ENCODE measurements around the gene WDFY2.
"Not testable (repeated sequence)": the region's sequence is repeated elsewhere in the genome, so short reads cannot be mapped to it uniquely, and the experiment has no call there.

WDFY2 gene

DNA sequence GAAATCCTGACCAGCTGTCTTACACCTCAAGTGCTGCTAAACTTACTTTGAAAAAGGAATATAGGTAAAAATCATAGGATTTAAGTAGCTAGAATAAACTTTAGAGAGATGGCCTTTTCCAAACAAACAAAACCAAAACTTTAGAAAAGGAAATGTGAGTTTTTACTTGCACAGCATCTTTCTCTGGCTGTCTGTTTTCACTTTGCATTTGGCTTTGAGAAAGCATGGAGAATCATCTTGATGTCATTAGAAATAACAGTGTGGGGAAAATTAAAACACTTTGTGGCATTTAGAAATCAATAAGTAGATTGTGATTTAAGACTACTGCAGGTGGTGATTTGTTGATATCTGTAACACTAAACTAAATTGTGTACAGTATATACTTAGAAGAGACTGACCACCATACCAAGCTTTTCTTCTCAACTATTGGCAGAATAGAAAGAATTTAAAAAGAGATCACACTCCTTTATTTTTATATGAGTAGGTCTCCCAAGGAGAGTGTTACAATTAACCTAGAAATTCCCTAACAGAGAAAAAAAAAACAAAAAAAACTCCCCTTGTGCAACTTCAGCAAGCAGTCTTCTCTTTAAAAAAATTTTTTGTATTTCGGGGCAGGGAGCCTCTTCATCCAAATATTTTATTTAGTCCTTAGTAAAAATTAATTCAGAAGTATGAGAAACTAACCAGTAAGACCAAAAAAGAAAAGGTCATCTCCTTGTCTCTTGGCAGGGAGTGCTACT, 6.1 kb downstream of the WDFY2 start:
- H3K4me3 ChIP-seq (ENCODE audit: insufficient read depth, low read length, poor library complexity, severe bottlenecking) = no peak overlapping the region
- 0 out of 2 replicates have a peak, but pooled peaks cover 5% of the 10 kb centered on the region for H3K79me2 ChIP-seq (ENCODE audit: insufficient read depth, low read length)
- H3K4me2 ChIP-seq (ENCODE audit: low read depth, low read length, poor library complexity, severe bottlenecking) = no peak overlapping the region

DNA sequence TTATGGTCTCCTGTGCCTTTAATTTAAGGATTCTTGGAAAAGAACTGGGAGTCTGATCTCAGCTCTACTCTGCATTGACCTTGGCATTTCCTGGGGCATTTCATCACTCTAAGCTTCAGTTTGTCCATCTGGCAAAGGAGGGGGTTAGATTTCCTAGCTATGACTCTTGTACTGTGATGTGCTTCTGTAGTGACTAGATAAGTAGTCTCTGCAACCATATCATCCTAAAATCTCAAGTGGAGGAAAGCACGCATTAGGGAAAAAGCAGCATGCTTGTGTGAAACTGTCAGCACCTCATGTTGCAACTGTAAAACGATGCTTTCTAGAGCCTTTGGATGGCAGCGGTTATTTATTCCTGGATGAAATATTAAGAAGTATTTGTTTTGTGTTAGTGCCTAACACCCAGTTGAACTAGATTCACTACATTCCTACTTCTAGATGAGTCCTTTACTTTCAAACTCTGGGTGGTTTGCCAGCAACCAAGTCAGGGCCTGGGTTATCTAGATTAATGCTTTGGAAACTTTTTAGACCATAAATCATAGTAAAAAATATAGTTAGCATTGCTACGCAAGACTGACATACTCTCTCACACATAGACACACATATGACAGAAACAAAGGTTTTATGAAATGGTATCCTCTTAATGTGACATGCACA, 6.8 kb downstream of the WDFY2 start:
- no peaks in the 10 kb centered on the region for H4K20me1 ChIP-seq (ENCODE audit: low read depth, low read length)
- H3F3A ChIP-seq (ENCODE audit: insufficient read depth) = no peaks in the 10 kb centered on the region
- H3K79me2 ChIP-seq (ENCODE audit: insufficient read depth, low read length) = no peaks in the 10 kb centered on the region

More for the DNA sequence above, 6.1 kb downstream of the WDFY2 start:
- TF ChIP-seq EZH2phosphoT487 (conservative IDR thresholded peaks at IDR 0.05; ENCODE audit: low read length) = no peak
- TF ChIP-seq, protein P1, sequence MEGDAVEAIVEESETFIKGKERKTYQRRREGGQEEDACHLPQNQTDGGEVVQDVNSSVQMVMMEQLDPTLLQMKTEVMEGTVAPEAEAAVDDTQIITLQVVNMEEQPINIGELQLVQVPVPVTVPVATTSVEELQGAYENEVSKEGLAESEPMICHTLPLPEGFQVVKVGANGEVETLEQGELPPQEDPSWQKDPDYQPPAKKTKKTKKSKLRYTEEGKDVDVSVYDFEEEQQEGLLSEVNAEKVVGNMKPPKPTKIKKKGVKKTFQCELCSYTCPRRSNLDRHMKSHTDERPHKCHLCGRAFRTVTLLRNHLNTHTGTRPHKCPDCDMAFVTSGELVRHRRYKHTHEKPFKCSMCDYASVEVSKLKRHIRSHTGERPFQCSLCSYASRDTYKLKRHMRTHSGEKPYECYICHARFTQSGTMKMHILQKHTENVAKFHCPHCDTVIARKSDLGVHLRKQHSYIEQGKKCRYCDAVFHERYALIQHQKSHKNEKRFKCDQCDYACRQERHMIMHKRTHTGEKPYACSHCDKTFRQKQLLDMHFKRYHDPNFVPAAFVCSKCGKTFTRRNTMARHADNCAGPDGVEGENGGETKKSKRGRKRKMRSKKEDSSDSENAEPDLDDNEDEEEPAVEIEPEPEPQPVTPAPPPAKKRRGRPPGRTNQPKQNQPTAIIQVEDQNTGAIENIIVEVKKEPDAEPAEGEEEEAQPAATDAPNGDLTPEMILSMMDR (IDR thresholded peaks at IDR 0.05; ENCODE audit: insufficient read depth, low read length, poor library complexity, severe bottlenecking) = no peak
- Histone ChIP-seq H3K9ac (ENCODE audit: low read length) (no peak overlapping the region), H4K20me1 (ENCODE audit: low read depth, low read length) (peaks cover 6% of the 10 kb centered on the region; the same call in 1 of the 2 replicates), H3K27me3 (ENCODE audit: low read length) (no peaks in the 10 kb centered on the region), H3K9me2 (replicated peaks; ENCODE audit: insufficient read depth, low read length) (no peaks in the 10 kb centered on the region), H2AFZ (ENCODE audit: low read depth, low read length, severe bottlenecking) (no peak overlapping the region), H3F3A (ENCODE audit: insufficient read depth) (0 out of 2 replicates have a peak, but pooled peaks cover 2% of the 10 kb centered on the region), H3K9me3 (ENCODE audit: insufficient read depth, low read length) (no peaks in the 10 kb centered on the region), H3K36me3 (ENCODE audit: low read length) (0 out of 2 replicates have a peak, but pooled peaks cover 3% of the 10 kb centered on the region), H3K27ac (ENCODE audit: low read depth, low read length) (no peak overlapping the region)

DNA sequence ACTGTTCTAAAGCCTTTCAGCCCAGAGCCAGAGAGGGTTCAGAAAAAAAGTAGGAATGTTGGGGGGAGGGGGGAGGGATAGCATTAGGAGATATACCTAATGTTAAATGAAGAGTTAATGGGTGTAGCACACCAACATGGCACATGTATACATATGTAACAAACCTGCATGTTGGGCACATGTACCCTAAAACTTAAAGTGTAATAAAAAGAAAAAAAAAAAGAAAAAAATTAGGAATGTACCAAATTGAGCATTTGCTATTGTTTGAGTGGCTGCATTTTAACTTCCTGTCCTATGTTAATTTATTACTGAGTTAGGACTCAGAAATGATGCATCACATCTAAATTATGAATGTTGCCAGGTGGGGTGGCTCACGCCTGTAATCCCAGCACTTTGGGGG, 7.7 kb downstream of the WDFY2 start:
- H3K4me2 ChIP-seq (ENCODE audit: low read depth, low read length, poor library complexity, severe bottlenecking); H3K9me3 ChIP-seq (ENCODE audit: insufficient read depth, low read length); H3K4me3 ChIP-seq (ENCODE audit: insufficient read depth, low read length, poor library complexity, severe bottlenecking); H3K79me2 ChIP-seq (ENCODE audit: insufficient read depth, low read length); H4K20me1 ChIP-seq (ENCODE audit: low read depth, low read length); H3K9ac ChIP-seq (ENCODE audit: low read length); H2AFZ ChIP-seq (ENCODE audit: low read depth, low read length, severe bottlenecking); H3K27ac ChIP-seq (ENCODE audit: low read depth, low read length); H3K36me3 ChIP-seq (ENCODE audit: low read length); H3K27me3 ChIP-seq (ENCODE audit: low read length); H3K9me2 ChIP-seq (replicated peaks; ENCODE audit: insufficient read depth, low read length); H3F3A ChIP-seq (ENCODE audit: insufficient read depth): not testable (repeated sequence)

More for the DNA sequence above, 6.8 kb downstream of the WDFY2 start:
- H3K4me2 ChIP-seq (ENCODE audit: low read depth, low read length, poor library complexity, severe bottlenecking) = no peak overlapping the region
- no peaks in the 10 kb centered on the region for H3K9me3 ChIP-seq (ENCODE audit: insufficient read depth, low read length)
- no peaks in the 10 kb centered on the region for H3K9me2 ChIP-seq (replicated peaks; ENCODE audit: insufficient read depth, low read length)
- H3K9ac ChIP-seq (ENCODE audit: low read length) = no peak overlapping the region
- no peak overlapping the region for H2AFZ ChIP-seq (ENCODE audit: low read depth, low read length, severe bottlenecking)
- 0 out of 2 replicates have a peak, but pooled peaks cover 3% of the 10 kb centered on the region for H3K36me3 ChIP-seq (ENCODE audit: low read length)
- no peak overlapping the region for H3K4me3 ChIP-seq (ENCODE audit: insufficient read depth, low read length, poor library complexity, severe bottlenecking)
- H3K27ac ChIP-seq (ENCODE audit: low read depth, low read length) = no peak overlapping the region
- no peaks in the 10 kb centered on the region for H3K27me3 ChIP-seq (ENCODE audit: low read length)
- TF ChIP-seq, protein P1 (IDR thresholded peaks at IDR 0.05; ENCODE audit: insufficient read depth, low read length, poor library complexity, severe bottlenecking) = no peak
- TF ChIP-seq EZH2phosphoT487 (conservative IDR thresholded peaks at IDR 0.05; ENCODE audit: low read length) = no peak

DNA sequence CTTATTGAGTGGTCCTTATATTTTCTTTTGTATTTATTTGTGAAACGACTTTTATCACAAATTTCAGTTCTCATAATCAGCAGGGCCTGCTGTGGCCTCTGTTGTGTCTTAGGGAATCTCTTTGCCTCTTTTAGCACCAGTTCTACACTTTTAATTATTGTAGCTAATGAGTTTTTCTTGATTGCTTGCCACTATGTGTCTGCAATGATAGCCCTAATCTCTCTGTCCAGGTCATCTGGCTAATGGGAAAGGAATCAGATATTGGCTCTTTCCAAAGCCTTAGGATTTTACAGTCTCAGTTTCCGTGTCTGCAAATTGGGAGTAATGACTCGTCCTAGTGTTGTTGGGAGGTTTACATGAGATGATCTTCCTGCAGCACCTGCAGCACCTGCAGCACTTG, 10.2 kb downstream of the WDFY2 start:
- TF ChIP-seq, protein P1 (IDR thresholded peaks at IDR 0.05; ENCODE audit: insufficient read depth, low read length, poor library complexity, severe bottlenecking) = no peak
- no peak for TF ChIP-seq EZH2phosphoT487 (conservative IDR thresholded peaks at IDR 0.05; ENCODE audit: low read length)

More for the DNA sequence above, 10.2 kb downstream of the WDFY2 start:
- H3K9me2 ChIP-seq (replicated peaks; ENCODE audit: insufficient read depth, low read length) = no peaks in the 10 kb centered on the region
- H3K4me2 ChIP-seq (ENCODE audit: low read depth, low read length, poor library complexity, severe bottlenecking) = no peak overlapping the region
- no peak overlapping the region for H3K27ac ChIP-seq (ENCODE audit: low read depth, low read length)
- no peak overlapping the region for H3K4me3 ChIP-seq (ENCODE audit: insufficient read depth, low read length, poor library complexity, severe bottlenecking)
- H3F3A ChIP-seq (ENCODE audit: insufficient read depth) = no peaks in the 10 kb centered on the region
- no peaks in the 10 kb centered on the region for H4K20me1 ChIP-seq (ENCODE audit: low read depth, low read length)
- no peak overlapping the region for H3K9ac ChIP-seq (ENCODE audit: low read length)
- no peaks in the 10 kb centered on the region for H3K27me3 ChIP-seq (ENCODE audit: low read length)
- H3K9me3 ChIP-seq (ENCODE audit: insufficient read depth, low read length) = no peaks in the 10 kb centered on the region
- no peaks in the 10 kb centered on the region for H3K36me3 ChIP-seq (ENCODE audit: low read length)
- H3K79me2 ChIP-seq (ENCODE audit: insufficient read depth, low read length) = no peaks in the 10 kb centered on the region
- no peak overlapping the region for H2AFZ ChIP-seq (ENCODE audit: low read depth, low read length, severe bottlenecking)
